K562 (cell line): Measurements from ENCODE around the gene CCDC196. TPM values are rescaled to one million over a fixed set of nuclear protein-coding genes. Genes with fewer than 3 reads are reported as not detected.

Source experiments
- ARID2 ChIP-seq: fragments of 450-650 bp; IDR thresholded peaks from 2 replicates; pipeline ENCODE4 v1.6.1; 2017; ENCODE audit warnings: antibody characterized with exemption, mild to moderate bottlenecking
- CC2D1A ChIP-seq: fragments of 450-650 bp; IDR thresholded peaks from 2 replicates; pipeline ENCODE4 v1.6.1; 2017; ENCODE audit warnings: mild to moderate bottlenecking
- FOXA3 ChIP-seq, 2 experiments: fragments of 450-650 bp in 1 of 2; sonication (generic) in 1 of 2; formaldehyde crosslinking; IDR thresholded peaks in 1 of 2; conservative IDR thresholded peaks in 1 of 2; 2 replicates each; pipeline versions ENCODE4 v1.4.0 to v1.8.0; 2020 to 2022; ENCODE audit warnings: mild to moderate bottlenecking in 2 of 2, missing genetic modification reagents in 1 of 2
- PATZ1 ChIP-seq: fragments of 250-450 bp; sonication (Bioruptor Pico); IDR thresholded peaks from 2 replicates; pipeline ENCODE4 v1.5.0; 2020; ENCODE audit warnings: mild to moderate bottlenecking, borderline replicate concordance
- PBX2 ChIP-seq, 2 experiments: IDR thresholded peaks in 1 of 2; conservative IDR thresholded peaks in 1 of 2; 2 replicates each; pipeline ENCODE4 v1.6.1; 2016; ENCODE audit warnings: low read depth in 2 of 2, mild to moderate bottlenecking in 1 of 2, missing compliant biosample characterization in 1 of 2, missing genetic modification characterization in 1 of 2, moderate library complexity in 1 of 2
- PRDM10 ChIP-seq: fragments of 450-650 bp; IDR thresholded peaks from 2 replicates; pipeline ENCODE4 v1.6.1; 2018; ENCODE audit not compliant: partially characterized antibody
- ZC3H4 ChIP-seq: sonication (generic); formaldehyde crosslinking; IDR thresholded peaks from 2 replicates; pipeline ENCODE4 v1.9.0; 2021; ENCODE audit warnings: missing genetic modification reagents, borderline replicate concordance
- ZNF12 ChIP-seq: sonication (generic); formaldehyde crosslinking; IDR thresholded peaks from 2 replicates; pipeline ENCODE4 v1.4.0; 2020; ENCODE audit warnings: mild to moderate bottlenecking, missing genetic modification reagents
- ZSCAN29 ChIP-seq: fragments of 450-650 bp; IDR thresholded peaks from 2 replicates; pipeline ENCODE4 v1.6.1; 2017
- polyA plus RNA-seq, 8 experiments: library from polyadenylated mRNA; depleted of rRNA in 4 of 8; stranded (reverse) in 5 of 8; unstranded in 3 of 8; fragments of >200 nt; fragmentation: Nextera tagmentation in 2 of 8; fragmentation: Illumina TruSeq in 1 of 8; extraction: Ambion mirVana in 2 of 8; extraction: Trizol in 1 of 8; gene quantifications; 2 replicates each; pipeline versions ENCODE4 v1.2.1 to v1.2.3, GENCODE V29; 2011 to 2014; ENCODE audit warnings: inconsistent platforms in 1 of 8, missing spikeins in 1 of 8
- total RNA-seq, 7 experiments: library from RNA; depleted of rRNA in 6 of 7; stranded (reverse); fragments of >200 nt in 6 of 7; fragmentation: Illumina TruSeq in 2 of 7; extraction: Trizol in 2 of 7; gene quantifications; 2 replicates each; pipeline versions ENCODE4 v1.2.1 to v1.2.3, GENCODE V29; 2011 to 2021; ENCODE audit warnings: low replicate concordance in 1 of 7

CCDC196 gene
- total and polyA plus RNA-seq, 9 of the 15 experiments (the other 6 are each of a cell fraction or from before 2014, with no cell fraction given) = not detected

DNA sequence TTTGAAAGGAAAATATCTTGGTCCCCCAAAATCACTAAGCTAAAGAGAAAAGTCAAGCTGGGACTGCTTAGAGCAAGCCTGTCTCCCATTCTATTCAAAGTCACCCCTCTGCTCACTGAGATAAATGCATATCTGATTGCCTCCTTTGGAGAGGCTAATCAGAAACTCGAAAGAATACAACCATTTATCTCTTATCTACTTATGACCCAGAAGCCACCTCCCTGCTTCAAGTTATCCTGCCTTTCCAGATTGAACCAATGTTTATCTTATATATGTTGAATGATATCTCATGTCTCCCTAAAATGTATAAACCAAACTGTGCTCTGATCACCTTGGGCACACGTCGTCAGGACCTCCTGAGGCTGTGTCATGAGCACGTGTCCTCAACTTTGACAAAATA, 14.6 kb upstream of the CCDC196 start (continued):
- TF ChIP-seq PBX2 (CRISPR knock-in tag; IDR thresholded peaks at IDR 0.05; ENCODE audit: low read depth) (no peak), PBX2 (tag; conservative IDR thresholded peaks at IDR 0.05; ENCODE audit: low read depth) (no peak), FOXA3 (CRISPR knock-in tag; conservative IDR thresholded peaks at IDR 0.05 in 1 of 2, IDR thresholded peaks at IDR 0.05 in 1 of 2) (peak in 1 of 2 experiments; percentile 40; a peak in 1 of 4 replicates), PATZ1 (CRISPR knock-in tag) (no peak), ZNF12 (CRISPR knock-in tag) (no peak), ARID2 (no peak), ZC3H4 (no peak), ZSCAN29 (no peak), CC2D1A (peak; percentile 45; the same call in 1 of the 2 replicates), PRDM10 (no peak)
